Heart left ventricle (tissue), 13 donors: ENCODE measurements around the gene ANKRD13C.

ENCODE experiments used
- POLR2A ChIP-seq, 2 donors: fragments of 450-650 bp; IDR thresholded peaks; one replicate each; pipeline ENCODE4 v1.6.1; 2017; ENCODE audit warnings: antibody characterized with exemption in 2 of 2, mild to moderate bottlenecking in 2 of 2, moderate library complexity in 2 of 2
- TF ChIP-seq, protein P1 (sequence below), 12 donors: fragments of 200-600 bp; sonication (generic) in 4 of 12; IDR thresholded peaks; one replicate each; pipeline versions ENCODE4 v1.5.0 to v1.8.0; 2018 to 2022; ENCODE audit warnings: antibody characterized with exemption in 12 of 12, mild to moderate bottlenecking in 5 of 12
- donor health status: ischemic (EF 13 %, LVEDD 7.1; RV severe dilation, severe dysfunction).
- donor health status: DM: no; HTN: yes; CAD: no.
- donor health status: DM: no; HTN: no; CAD: no.
- donor health status: ischemic (EF 25% LVEDD 6.9; RV normal size, moderate dysfunction).
- donor health status: ischemic (EF 25% LVEDD 5.7; RV mildly dilated, moderate dysfunction).
- donor health status: ischemic (EF 35%, LVEDD 5.7; RV mildly dilated, moderate dysfunction).
- donor health status: nonischemic (EF 11% LVEDD 7.7; RV severe dilation, severe dysfunction).
- donor health status: DM: yes; HTN: yes; CAD: no.
- donor health status: PGD.
- donor health status: ischemic (EF 29% LVEDD 5.4; RV normal size, mild dysfunction).
- donor health status: nonischemic (EF 23%, LVEDD 6.1; RV moderate dilation, normal function).

- TF ChIP-seq, protein P1, sequence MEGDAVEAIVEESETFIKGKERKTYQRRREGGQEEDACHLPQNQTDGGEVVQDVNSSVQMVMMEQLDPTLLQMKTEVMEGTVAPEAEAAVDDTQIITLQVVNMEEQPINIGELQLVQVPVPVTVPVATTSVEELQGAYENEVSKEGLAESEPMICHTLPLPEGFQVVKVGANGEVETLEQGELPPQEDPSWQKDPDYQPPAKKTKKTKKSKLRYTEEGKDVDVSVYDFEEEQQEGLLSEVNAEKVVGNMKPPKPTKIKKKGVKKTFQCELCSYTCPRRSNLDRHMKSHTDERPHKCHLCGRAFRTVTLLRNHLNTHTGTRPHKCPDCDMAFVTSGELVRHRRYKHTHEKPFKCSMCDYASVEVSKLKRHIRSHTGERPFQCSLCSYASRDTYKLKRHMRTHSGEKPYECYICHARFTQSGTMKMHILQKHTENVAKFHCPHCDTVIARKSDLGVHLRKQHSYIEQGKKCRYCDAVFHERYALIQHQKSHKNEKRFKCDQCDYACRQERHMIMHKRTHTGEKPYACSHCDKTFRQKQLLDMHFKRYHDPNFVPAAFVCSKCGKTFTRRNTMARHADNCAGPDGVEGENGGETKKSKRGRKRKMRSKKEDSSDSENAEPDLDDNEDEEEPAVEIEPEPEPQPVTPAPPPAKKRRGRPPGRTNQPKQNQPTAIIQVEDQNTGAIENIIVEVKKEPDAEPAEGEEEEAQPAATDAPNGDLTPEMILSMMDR (IDR thresholded peaks at IDR 0.05) = no peak
- TF ChIP-seq POLR2A (IDR thresholded peaks at IDR 0.05) = no peak
Observed at GRCh38 chr1:70336050-70336449, 18.5 kb downstream of the ANKRD13C start.
